22Rv1 (cell line): Measurements from ENCODE around the gene OMG.

Experiments
- ZFX ChIP-seq: fragments of 450-650 bp; IDR thresholded peaks from 2 replicates; pipeline ENCODE4 v1.6.1; 2017; ENCODE audit warnings: antibody characterized with exemption, borderline replicate concordance
- TF ChIP-seq, protein P1 (sequence below): fragments of 450-650 bp; IDR thresholded peaks from 2 replicates; pipeline ENCODE4 v1.5.1; 2017; ENCODE audit warnings: mild to moderate bottlenecking

DNA sequence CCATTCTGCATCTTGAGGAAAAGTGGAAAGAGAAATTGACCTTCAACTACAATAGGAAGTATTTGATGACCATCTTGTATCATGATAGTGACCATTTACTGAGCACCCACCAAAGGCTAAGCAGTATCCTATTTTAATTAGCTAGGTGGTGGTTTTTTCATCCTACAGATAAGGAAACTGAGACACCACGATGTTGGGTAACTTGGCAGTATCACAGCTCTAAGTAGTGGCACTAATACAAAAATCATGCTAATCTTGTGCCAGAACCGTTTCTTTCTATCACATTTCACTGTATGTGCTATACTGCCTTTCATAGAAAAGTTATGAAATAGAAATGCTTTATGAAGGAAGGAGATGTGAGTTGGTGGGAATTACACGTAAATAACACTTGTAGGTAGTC, 14.5 kb upstream of the OMG start:
- TF ChIP-seq, protein P1, sequence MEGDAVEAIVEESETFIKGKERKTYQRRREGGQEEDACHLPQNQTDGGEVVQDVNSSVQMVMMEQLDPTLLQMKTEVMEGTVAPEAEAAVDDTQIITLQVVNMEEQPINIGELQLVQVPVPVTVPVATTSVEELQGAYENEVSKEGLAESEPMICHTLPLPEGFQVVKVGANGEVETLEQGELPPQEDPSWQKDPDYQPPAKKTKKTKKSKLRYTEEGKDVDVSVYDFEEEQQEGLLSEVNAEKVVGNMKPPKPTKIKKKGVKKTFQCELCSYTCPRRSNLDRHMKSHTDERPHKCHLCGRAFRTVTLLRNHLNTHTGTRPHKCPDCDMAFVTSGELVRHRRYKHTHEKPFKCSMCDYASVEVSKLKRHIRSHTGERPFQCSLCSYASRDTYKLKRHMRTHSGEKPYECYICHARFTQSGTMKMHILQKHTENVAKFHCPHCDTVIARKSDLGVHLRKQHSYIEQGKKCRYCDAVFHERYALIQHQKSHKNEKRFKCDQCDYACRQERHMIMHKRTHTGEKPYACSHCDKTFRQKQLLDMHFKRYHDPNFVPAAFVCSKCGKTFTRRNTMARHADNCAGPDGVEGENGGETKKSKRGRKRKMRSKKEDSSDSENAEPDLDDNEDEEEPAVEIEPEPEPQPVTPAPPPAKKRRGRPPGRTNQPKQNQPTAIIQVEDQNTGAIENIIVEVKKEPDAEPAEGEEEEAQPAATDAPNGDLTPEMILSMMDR: no peak
- no peak for TF ChIP-seq ZFX
